NOMO-1 (cell line): ENCODE data around the gene ADRA2B.

Source experiments
- DNase-seq, 2 experiments: peaks; one replicate each; lab custom pipeline; 2025; ENCODE audit not compliant: unreplicated experiment in 2 of 2; lab: John Stamatoyannopoulos, UW

Gene ADRA2B

DNA sequence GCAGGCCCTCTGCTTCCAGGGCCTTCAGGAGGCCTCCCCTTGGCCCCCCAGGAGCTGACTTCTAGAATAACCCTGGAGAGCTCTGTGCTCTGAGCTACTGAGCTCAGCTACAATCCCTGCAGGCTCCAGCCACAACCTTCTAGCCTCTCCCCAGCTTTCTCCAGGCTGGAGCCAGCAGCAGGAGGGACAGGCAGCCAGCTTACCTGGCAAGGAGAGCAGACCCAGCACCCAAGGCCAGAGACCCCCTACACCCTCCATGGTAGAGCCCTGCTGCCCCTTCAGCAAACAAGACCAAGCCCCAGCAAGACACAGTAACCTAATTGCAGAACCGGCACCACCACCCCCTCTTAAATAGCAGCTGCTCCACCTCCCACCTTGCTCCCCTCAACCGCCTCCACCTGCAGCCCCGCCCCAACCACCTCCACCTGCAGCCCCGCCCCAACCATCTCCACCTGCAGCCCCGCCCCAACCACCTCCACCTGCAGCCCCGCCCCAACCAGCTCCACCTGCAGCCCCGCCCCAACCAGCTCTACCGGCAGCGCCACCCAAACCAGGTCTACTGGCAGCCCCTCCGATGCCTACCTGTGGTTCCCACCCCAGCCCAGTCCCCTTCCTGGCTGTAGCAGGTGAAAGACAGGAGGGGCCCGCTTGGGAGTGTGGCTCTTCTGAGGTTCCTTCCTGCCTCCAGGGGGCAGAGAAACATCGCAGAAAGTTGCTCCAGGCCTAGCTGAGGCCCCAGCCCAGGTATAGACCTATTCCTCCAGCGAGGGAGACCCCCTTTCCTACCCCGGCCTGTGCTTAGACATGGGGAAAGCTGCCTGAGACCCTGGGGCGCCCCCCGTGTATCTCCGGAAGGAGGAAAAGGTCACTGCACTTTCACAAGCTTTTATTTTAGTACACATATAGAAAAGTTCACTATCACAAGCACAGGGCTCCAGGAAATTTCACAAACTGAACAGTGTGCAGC is 22.1 kb upstream of the ADRA2B start, which contains the start of gene ASTL:
ASTL (minus strand) TSS at position 324 of the 967 bp plus-strand sequence; CDS start at position 258, 66 bp downstream.
- peak; percentile 28 to 30 for DNase-seq

DNA sequence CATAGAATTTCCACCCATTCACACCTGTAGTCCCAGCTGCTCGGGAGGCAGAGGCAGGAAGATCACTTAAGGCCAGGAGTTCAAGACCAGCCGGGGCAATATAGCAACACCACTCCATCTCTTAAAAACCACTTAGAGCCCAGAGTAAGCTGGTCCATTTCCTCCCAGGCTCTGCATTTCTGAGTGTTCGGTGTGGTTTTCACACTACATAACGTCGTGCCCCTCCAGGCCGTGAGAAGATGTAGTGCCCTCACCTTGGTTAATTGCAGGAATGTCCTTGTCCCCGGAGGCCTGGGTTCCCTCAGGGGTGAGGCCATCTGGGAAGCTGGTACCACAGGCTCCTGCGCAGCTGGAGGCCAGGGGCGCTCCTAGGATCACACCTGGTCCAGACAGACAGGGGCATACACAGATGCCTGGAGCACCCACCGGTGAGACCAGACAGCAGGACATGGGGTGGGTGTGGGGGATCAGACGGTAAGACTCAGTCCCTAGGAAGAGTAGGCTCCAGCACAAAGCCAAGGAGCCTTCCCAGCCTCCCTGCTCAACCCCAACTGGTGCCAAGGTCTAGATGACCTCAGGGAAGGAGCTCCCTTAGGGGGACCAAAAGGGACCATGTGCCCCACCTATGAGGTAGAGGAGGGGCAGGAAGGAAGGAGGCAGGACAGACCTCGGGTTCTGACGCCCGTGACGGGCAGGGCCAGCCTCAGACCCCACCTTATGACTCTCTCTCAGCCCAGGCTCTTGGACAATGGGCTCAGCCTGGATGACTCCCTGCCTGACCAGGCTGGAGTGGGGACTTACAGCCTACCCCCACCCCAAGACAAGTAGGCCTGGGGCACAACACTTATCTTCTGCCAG is 21.2 kb upstream of the ADRA2B start:
- no peak for DNase-seq

DNA sequence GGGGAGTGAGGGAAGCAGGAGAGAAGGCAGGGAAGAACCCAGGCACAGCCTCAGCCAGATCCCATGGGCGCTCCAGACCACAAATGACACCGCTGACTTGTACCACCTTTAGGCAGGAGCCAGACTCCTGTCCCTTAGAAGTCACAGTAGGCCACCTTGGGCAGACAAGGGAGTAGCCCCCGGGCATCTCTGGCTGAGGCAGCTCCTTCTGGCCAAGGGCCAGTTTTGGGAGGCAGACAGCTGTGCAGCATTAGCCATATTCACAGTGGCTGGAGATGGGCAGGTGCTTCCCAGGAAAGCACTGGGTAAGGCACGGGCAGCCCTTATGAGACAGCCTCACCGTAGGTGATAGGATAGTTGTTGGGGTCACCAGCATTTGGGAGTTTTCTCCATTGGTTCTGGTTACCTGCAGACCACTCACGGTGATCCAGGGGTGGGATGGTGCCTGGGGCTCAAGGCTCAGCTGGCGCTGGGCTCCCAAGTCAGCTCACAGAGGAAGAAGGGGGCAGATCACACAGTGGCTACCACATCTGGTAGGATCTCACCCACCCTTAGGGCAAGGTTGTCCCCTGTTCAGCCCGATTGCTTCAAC is 19.9 kb upstream of the ADRA2B start:
- no peak for DNase-seq

DNA sequence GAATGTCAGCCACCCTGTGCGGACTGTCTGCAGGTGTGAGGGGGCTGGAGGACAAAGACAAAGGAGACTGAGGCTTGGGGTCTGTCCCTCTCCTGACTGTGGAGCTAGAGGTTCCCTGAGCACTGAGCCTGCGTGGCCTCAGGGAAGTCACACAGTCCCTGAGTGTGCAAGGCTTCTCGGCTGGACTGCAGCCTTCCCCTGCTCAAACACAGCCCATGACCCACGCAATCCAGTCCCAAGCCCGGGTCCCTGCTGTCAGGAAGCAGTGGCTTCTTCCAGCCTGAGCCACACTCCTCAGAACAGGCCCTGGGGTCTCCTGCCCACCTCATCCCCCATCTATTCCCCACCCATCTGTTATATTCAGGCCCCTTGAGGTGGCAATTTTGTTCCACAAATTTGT is 19.2 kb upstream of the ADRA2B start:
- no peak for DNase-seq

DNA sequence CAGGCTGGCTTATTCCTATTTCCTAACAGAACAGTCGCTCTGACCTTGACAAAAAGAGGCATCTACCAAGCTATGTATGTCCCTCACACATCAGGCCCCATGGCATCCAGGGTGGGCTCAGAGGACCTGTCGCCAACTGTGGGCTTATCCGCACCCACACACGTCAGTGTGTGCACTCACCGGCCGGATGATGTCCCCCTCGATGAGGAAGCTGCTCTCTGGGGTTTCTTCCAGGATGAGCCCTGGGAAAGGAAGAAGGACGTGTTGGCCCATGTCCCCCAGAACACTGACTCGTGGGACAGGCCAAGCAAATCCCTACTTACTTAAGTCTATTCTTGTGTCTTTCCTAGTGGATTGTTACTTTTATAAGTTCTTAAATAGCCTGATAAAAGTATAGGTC is 18.8 kb upstream of the ADRA2B start:
- no peak for DNase-seq

DNA sequence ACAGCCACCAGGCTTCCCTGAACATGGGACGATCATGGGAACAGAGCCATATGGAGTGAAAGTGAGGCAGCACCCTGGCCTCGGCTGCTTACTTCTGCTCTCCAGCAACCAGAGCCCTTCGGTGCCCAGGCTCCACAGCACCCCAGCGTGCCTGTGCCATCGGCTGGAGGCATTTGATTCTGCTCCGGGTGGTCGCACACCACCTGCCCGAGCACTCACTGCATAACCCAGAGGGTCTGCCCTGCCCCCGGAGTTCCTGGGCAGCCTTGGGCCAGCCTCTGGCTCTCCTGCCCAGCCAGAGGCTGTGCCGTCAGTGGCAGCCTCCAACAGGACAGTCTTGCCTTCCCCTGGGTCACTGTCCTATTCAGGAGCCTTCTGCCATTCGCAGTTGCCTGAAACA is 18.1 kb upstream of the ADRA2B start:
- no peak for DNase-seq

DNA sequence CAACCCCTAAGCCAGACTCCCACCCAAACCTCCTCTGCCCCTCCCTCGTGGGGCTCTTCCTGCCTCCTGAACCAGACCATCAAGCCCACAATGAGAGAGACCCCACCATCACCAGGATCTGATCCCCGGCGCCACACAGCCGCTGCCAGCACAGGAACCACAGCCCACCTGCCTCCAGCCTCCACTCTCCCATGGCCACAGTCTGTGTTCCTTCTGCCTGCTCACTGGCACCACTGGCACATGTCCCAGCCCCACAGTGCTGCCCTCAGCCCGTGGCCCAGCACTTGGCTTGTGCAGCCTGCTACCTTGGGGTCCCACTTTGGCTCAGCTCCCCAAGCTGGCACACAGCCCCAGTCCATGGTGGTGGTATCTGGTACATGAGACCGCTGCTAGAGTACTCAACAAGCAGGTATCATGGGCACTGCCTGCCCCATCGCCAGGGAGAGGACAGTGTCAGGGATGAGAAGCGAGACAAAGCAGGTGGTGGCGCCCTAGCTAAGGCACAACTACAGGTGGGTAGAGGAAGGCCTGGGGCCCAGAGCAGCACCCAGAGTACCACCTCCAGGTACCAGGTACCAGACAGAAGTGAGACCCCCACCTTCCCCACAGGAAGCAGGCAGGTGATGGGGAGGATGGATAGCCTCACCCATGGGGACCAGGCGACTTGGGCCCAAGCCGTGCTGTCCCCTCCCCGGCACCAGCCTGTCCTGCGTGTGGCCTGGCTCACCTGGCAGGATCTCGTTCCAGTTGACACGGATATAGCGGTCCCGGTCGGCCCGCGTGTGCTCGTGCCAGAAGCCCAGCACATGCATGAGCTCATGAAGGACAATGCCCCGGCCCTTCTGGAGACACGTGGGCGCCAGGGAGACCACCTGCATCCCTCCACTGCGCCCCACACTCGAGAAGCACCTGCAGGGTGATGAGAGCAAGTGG is 15.7 kb upstream of the ADRA2B start:
- DNase-seq = no peak

DNA sequence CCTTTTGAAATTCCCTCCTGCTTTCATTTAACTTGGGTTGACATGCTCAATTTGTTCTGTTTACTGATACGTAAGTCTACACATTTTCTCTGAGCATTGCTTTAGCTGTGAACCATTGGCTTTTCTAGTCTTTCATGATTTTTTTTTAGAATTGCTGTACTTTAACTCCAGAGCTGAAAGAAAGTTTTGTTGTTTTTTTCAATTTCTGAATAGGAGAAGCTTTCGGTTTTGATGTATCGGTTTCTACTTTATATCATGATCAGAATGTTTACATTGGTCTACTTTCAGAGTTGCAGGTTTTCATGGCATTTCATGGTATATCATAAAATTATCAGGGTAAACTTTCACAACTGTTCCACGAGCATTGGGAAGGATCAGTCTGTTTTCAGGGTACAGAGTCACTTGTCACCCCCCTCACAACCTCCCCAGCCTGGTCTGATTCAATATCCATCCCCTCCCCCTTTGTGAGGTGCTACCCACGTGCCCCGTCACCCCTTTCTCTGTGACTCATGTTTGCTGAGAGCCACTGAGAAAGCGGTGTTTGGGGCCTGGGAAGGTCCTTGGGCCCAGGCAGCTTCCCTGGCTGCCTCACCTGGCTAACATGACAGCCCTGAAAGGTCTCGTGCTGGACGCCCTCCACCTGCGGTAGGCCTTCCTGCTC is 14.9 kb upstream of the ADRA2B start:
- no peak for DNase-seq

DNA sequence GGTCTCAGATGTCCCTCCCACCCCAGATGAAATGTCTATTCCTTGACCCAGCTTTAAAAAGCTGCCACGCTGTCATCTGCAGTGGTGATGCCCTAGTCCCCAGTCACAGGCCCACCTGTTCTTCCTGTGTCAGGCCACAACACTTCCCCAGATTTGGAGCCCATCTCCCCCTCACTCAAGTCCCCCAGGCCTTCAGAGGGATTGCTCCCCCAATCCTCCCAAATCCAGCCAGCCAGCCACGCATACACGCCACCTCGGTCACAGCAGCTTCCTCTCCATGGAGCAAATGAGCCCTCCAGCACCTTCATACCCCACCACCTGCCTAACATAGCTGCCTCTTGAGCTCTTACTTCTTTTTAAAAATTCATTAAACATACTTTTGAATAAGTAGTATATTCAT is 14.1 kb upstream of the ADRA2B start:
- DNase-seq = no peak

DNA sequence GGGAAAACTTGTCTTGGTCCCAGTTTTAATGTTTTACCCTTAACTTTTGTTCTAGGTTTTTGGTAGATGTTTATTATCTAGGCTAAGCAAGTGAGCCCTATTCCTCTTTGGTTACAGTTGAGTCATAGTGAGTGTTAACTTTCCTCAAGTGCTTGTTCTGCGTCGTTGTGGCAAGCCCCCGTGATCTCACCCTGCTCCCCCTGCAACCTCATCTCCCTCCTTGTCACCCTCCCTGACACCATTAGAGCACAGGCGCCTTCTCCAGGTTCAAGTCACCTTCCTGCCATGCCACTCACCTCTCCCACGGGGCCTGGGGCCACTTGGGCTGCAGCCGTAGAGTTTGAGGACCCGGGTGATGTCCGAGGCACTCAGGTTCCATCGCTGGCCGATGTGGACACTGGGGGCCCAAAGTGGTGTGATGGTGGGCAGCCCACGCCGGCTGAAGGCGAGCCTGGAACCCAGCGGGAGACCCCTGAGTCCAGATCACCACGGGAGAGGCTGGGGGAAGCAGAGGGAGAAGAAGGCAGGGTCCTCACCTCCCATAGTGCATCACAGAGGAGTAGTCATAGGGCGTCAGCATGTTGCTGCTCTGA is 13.3 kb upstream of the ADRA2B start:
- no peak for DNase-seq

DNA sequence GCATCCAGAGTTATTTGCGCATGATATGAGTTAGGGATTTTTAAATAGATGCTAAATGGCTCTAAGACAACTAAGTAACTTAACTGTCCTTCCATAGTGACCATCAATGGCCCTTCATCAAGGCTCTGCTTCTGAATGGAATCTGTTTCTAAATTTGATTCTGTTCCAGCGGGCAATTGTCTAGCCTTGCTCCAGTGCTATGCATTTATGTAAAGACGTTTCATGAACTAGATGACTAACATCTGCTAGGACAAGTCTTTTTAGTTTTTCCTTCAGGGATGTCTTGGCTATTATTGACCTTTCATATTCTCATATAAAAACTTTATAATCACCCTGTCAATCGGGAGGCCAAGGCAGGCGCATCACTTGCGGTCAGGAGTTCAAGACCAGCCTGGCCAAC is 12.1 kb upstream of the ADRA2B start:
- DNase-seq = no peak

DNA sequence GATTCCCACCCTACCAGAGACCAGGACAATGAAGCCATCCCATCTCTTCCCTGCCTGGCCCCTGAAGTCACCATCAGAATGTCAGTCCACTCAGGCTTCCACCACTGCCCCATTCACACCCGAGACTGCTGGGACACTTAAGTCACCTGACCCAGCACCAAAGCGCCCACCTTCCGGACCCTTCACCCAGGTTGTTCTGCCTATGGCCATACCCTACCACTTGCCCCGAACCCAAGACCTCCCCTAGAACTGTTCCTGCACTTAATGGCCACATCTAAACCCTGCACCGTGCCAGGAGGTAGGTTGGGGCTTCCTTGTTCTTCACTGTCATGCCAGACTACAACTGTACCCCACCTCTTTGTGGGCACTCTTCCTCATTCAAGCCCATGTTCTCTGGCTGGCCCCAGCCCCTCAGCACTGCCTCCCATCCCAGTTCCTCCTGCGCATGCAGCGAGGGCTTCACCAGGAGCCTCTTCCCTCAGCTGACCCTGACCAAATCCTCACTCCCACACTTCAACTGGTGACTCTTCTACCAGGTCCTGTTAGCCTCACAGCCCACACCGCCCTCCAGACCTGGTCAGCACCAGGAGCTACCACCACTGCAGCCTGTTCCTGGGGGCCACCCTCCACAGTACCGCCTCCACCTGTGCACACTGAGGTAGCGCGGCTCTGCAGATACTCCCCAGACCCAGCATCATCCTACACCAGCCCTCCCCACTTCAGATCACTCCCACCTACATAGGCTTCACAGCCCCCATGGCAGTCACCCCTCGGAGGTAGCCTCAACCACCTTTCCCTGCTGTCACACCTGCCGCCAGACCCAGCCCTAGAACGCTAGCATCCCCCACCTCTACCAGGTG is 8.3 kb upstream of the ADRA2B start:
- no peak for DNase-seq

DNA sequence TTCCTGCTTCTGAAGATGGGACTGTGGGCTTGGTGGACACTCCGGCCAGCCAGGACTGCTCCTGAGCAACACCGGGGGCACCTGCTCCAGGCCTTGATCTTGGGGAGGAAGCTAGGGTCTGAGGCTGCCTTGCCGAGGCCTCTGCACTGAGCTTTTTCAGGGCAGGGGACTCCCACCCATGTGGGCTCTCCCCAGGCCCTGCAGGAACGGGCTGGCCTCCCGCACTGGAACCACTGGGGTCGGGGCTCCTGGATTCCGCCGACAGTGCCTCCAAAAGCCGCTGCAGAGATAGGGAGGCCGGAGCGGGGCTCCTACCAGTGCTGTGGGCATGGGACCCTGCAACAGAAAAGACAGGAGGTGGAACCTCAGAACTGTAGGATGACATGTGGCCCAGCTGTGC is 7.6 kb upstream of the ADRA2B start:
- DNase-seq = no peak

DNA sequence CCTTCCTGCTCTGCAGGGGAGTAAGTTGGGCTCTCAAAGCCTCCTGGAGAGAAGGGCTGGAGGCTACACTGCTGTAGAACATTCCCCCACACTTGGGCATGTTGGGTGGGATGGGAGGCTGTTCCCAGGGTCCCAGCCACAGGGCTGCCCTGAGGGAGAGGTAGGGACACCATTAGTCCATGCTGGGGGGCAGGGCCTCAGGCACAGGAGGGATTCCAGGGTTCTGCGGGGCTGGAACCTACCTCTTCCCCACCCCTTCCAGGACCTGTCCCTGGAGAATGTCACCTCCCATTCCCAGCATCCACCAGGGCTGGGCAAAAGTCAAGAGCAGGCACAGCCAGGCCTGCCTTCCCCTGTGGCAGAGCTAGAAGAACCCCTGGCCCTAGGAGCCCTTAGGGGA is 6.9 kb upstream of the ADRA2B start:
- DNase-seq = no peak

DNA sequence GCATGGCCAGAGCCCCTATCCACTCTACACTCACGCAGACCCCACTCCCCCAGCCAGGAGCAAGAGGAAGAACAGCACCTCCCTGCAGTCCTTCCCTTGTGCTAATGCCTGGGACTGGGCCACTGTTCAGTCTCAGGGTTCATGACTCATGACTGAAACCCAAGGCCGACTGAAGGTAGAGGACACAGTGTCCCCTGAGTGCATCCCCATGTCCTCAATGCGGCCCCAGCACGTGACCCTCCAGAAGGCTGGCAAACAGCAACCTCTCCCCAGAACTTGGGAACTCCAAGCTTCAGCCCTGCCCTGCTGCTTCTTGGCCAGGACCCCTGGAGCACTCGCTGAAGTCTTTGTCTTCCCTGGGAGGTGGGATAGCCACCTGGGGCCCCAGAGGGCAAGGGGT is 6.0 kb upstream of the ADRA2B start:
- no peak for DNase-seq

DNA sequence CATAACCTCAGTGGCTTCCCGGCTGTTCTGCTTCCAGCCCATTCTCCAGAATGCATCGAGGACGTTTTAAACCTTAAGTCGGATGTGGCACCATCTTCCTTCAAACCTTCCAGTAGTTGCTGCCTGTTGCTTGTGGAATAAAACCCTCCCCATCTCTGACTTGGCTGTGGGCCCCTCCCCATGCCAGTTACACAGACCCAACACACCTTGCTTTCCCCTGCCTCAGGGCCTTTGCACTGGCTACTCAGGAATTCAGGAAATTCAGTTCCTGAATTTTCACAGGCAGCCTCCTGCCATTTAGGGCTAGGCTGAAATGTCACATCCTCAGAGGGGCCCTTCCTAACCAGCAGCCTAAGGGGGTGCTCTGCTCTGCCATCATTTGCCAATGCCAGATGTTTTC is 5.0 kb upstream of the ADRA2B start:
- DNase-seq = no peak

DNA sequence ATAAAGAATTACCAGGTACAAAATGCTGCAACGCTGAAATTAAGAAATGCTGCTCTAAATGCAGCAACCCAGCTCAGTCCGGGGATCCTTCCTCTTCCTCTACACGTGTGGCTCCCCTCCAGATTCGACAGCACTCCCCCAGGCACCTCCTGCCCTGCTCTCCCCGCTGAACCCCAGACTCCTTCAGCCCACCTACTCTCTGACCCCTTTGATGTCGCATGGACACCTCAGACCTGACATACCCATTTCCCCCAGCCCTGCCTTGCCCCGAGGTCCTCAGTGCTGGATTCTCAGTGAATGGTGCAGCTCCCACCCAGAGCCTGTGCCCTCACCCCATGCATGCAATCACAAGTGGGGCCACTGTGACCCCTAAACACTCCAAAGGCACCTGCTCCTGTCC is 4.6 kb upstream of the ADRA2B start:
- DNase-seq = no peak

DNA sequence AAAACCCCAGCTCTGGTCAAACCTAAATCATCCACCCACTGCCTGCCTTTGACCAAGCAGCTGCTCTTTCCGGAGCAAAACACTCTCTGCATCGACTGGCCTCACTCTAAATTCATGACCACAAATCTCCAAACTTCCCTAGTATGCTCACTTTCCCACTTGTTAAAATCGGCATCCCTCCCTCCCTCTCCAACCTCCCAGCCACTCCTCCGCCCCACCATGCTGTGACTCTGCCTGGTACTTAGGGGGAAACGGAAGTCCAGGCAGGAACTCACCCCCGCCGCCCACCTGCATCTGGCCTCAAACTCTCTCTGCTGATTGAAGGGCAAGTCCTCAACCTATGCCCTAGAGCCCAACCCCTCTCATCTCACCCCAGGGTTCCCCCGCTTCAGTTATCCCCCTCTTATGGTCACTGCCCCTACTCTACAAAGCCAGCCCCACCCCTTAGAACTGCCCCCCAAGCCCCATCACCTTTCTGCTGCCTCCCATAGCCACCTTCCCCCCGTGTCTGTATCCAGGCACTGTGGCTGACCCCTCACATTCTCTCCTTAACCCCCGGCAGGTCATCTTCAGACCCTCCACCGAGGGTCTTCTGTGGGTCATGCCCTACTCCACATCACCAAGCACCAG is 3.8 kb upstream of the ADRA2B start:
- DNase-seq = no peak
